HepG2 (cell line): Measurements from ENCODE around the gene MNT. TPM values are rescaled to one million over a fixed set of nuclear protein-coding genes. Genes with fewer than 3 reads are reported as not detected.

Experiments
- CCAR2 ChIP-seq: fragments of 200-400 bp; formaldehyde crosslinking; optimal IDR thresholded peaks from 2 replicates; pipeline ENCODE3; 2018; ENCODE audit warnings: low read depth, mild to moderate bottlenecking, low read length, moderate library complexity
- HMGA1 ChIP-seq: sonication (generic); formaldehyde crosslinking; conservative IDR thresholded peaks from 2 replicates; pipeline ENCODE4 v1.4.0; 2020; ENCODE audit warnings: missing genetic modification reagents
- HNRNPL ChIP-seq: fragments of 200-400 bp; formaldehyde crosslinking; IDR thresholded peaks from 2 replicates; pipeline ENCODE4 v1.6.1; 2017; ENCODE audit warnings: mild to moderate bottlenecking, low read depth, low read length
- NFYC ChIP-seq: IDR thresholded peaks from 2 replicates; pipeline ENCODE4 v1.6.1; 2016; ENCODE audit warnings: missing genetic modification reagents, missing compliant biosample characterization
- NKX3-1 ChIP-seq: sonication (generic); formaldehyde crosslinking; IDR thresholded peaks from 2 replicates; pipeline ENCODE4 v1.5.0; 2020; ENCODE audit warnings: missing genetic modification reagents
- TBP ChIP-seq: sonication (generic); formaldehyde crosslinking; IDR thresholded peaks from 2 replicates; pipeline ENCODE4 v1.5.0; 2020; ENCODE audit warnings: missing genetic modification reagents
- ZBTB8A ChIP-seq: sonication (generic); formaldehyde crosslinking; IDR thresholded peaks from 2 replicates; pipeline ENCODE4 v1.4.0; 2020; ENCODE audit warnings: mild to moderate bottlenecking, low read depth, missing genetic modification reagents, borderline replicate concordance
- ZNF337 ChIP-seq: sonication (generic); formaldehyde crosslinking; IDR thresholded peaks from 2 replicates; pipeline ENCODE4 v1.5.1; 2020; ENCODE audit warnings: missing genetic modification reagents, low read depth, mild to moderate bottlenecking, borderline replicate concordance
- ZNF83 ChIP-seq: sonication (generic); formaldehyde crosslinking; IDR thresholded peaks from 2 replicates; pipeline ENCODE4 v1.4.0; 2020; ENCODE audit warnings: missing genetic modification reagents, mild to moderate bottlenecking, borderline replicate concordance
- ZNF883 ChIP-seq: sonication (generic); formaldehyde crosslinking; IDR thresholded peaks from 2 replicates; pipeline ENCODE4 v1.5.1; 2020; ENCODE audit warnings: mild to moderate bottlenecking, missing genetic modification reagents; ENCODE audit errors: not compliant biosample characterization
- polyA plus RNA-seq, 8 experiments: library from polyadenylated mRNA; depleted of rRNA in 3 of 8; stranded (reverse) in 7 of 8; unstranded in 1 of 8; fragments of >200 nt; fragmentation: Illumina TruSeq in 4 of 8; extraction: Trizol in 4 of 8; gene quantifications; 2 replicates each; pipeline versions ENCODE4 v1.2.1 to v1.2.3, GENCODE V29; 2011 to 2016; ENCODE audit warnings: low read depth in 4 of 8, missing spikeins in 1 of 8, mixed read lengths in 1 of 8; ENCODE audit not compliant: insufficient read depth in 1 of 8
- total RNA-seq, 5 experiments: library from RNA; depleted of rRNA; stranded (reverse); fragments of >200 nt; fragmentation: Illumina TruSeq; extraction: Trizol; gene quantifications; 2 replicates each; pipeline ENCODE4 v1.2.3, GENCODE V29; 2016; ENCODE audit warnings: low read depth in 1 of 5
- TF ChIP-seq, protein P1 (sequence below): sonication (generic); formaldehyde crosslinking; IDR thresholded peaks from 2 replicates; pipeline ENCODE4 v1.4.0; 2020; ENCODE audit warnings: missing genetic modification reagents
- TF ChIP-seq, protein P2 (sequence below): sonication (generic); formaldehyde crosslinking; IDR thresholded peaks from 2 replicates; pipeline ENCODE4 v1.5.0; 2020; ENCODE audit warnings: missing genetic modification reagents
- TF ChIP-seq, protein P3 (sequence below): IDR thresholded peaks from 2 replicates; pipeline ENCODE4 v1.6.1; 2012; ENCODE audit warnings: low read depth, low read length, improper control_type of control experiment
- TF ChIP-seq, protein P4 (sequence below), 2 experiments: sonication (generic) in 1 of 2; formaldehyde crosslinking in 1 of 2; IDR thresholded peaks; 2 replicates each; pipeline versions ENCODE4 v1.4.0 to v1.6.1; 2018 to 2020; ENCODE audit warnings: missing genetic modification reagents in 2 of 2, borderline replicate concordance in 1 of 2, low read depth in 1 of 2, mild to moderate bottlenecking in 1 of 2, missing biosample characterization in 1 of 2
- TF ChIP-seq, protein P5 (sequence below): sonication (generic); formaldehyde crosslinking; IDR thresholded peaks from 2 replicates; pipeline ENCODE4 v1.4.0; 2020; ENCODE audit warnings: mild to moderate bottlenecking, missing genetic modification reagents

The MNT gene
- total and polyA plus RNA-seq, 2 of the 13 experiments (the other 11 are each of a cell fraction or from before 2014, with no cell fraction given), result 2.1 to 3.5 TPM

DNA sequence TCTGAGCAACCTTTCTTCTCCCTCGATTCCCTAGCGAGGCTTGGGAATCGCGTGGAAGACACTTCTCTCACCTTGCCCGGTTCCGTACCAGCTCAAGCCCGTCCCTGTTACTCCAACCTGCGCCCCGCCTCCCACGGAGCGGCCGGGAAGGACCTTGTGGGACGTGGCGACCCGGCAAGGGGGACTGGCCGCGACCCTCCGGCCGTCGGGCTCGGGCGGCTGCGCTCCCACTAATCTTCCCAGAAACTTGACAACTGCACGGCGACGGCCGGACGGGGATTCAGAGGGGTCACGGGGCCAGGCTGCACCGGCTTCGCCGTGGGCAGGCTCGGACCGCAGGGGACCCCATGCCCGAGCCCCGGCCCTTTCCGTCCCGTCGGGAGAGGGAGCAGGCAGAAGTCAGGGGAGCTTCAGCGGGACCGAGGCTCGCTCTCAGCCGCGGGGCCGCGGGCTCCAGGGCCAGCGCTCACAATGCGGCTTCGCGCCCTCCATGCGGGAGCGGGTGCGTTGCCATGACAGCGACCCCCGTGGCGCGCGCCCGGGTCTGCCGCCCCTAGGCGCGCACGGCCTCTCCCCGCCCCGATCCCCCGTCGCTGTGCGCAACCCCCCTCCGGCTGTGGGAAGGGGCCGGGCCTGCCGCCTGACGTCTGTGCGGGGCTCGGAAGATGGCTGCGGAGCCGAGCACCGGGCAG, 63.9 kb downstream of the MNT start, which contains the start of gene SGSM2 (continued):
- TF ChIP-seq, protein P1, sequence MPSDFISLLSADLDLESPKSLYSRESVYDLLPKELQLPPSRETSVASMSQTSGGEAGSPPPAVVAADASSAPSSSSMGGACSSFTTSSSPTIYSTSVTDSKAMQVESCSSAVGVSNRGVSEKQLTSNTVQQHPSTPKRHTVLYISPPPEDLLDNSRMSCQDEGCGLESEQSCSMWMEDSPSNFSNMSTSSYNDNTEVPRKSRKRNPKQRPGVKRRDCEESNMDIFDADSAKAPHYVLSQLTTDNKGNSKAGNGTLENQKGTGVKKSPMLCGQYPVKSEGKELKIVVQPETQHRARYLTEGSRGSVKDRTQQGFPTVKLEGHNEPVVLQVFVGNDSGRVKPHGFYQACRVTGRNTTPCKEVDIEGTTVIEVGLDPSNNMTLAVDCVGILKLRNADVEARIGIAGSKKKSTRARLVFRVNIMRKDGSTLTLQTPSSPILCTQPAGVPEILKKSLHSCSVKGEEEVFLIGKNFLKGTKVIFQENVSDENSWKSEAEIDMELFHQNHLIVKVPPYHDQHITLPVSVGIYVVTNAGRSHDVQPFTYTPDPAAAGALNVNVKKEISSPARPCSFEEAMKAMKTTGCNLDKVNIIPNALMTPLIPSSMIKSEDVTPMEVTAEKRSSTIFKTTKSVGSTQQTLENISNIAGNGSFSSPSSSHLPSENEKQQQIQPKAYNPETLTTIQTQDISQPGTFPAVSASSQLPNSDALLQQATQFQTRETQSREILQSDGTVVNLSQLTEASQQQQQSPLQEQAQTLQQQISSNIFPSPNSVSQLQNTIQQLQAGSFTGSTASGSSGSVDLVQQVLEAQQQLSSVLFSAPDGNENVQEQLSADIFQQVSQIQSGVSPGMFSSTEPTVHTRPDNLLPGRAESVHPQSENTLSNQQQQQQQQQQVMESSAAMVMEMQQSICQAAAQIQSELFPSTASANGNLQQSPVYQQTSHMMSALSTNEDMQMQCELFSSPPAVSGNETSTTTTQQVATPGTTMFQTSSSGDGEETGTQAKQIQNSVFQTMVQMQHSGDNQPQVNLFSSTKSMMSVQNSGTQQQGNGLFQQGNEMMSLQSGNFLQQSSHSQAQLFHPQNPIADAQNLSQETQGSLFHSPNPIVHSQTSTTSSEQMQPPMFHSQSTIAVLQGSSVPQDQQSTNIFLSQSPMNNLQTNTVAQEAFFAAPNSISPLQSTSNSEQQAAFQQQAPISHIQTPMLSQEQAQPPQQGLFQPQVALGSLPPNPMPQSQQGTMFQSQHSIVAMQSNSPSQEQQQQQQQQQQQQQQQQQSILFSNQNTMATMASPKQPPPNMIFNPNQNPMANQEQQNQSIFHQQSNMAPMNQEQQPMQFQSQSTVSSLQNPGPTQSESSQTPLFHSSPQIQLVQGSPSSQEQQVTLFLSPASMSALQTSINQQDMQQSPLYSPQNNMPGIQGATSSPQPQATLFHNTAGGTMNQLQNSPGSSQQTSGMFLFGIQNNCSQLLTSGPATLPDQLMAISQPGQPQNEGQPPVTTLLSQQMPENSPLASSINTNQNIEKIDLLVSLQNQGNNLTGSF (CRISPR knock-in tag), result no peak
- TF ChIP-seq CCAR2, result no peak
- no peak for TF ChIP-seq TBP (CRISPR knock-in tag)
- no peak for TF ChIP-seq ZNF883 (CRISPR knock-in tag)
- no peak for TF ChIP-seq HMGA1 (CRISPR knock-in tag)
- TF ChIP-seq ZBTB8A (CRISPR knock-in tag), result no peak
- no peak for TF ChIP-seq ZNF337 (CRISPR knock-in tag)
- TF ChIP-seq, protein P2, sequence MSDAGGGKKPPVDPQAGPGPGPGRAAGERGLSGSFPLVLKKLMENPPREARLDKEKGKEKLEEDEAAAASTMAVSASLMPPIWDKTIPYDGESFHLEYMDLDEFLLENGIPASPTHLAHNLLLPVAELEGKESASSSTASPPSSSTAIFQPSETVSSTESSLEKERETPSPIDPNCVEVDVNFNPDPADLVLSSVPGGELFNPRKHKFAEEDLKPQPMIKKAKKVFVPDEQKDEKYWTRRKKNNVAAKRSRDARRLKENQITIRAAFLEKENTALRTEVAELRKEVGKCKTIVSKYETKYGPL (CRISPR knock-in tag), result no peak
- TF ChIP-seq, protein P3, sequence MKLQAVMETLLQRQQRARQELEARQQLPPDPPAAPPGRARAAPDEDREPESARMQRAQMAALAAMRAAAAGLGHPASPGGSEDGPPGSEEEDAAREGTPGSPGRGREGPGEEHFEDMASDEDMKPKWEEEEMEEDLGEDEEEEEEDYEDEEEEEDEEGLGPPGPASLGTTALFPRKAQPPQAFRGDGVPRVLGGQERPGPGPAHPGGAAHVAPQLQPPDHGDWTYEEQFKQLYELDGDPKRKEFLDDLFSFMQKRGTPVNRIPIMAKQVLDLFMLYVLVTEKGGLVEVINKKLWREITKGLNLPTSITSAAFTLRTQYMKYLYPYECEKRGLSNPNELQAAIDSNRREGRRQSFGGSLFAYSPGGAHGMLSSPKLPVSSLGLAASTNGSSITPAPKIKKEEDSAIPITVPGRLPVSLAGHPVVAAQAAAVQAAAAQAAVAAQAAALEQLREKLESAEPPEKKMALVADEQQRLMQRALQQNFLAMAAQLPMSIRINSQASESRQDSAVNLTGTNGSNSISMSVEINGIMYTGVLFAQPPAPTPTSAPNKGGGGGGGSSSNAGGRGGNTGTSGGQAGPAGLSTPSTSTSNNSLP, result no peak
- no peak for TF ChIP-seq NFYC (CRISPR knock-in tag)
- no peak for TF ChIP-seq ZNF83 (CRISPR knock-in tag)
- TF ChIP-seq, protein P4, sequence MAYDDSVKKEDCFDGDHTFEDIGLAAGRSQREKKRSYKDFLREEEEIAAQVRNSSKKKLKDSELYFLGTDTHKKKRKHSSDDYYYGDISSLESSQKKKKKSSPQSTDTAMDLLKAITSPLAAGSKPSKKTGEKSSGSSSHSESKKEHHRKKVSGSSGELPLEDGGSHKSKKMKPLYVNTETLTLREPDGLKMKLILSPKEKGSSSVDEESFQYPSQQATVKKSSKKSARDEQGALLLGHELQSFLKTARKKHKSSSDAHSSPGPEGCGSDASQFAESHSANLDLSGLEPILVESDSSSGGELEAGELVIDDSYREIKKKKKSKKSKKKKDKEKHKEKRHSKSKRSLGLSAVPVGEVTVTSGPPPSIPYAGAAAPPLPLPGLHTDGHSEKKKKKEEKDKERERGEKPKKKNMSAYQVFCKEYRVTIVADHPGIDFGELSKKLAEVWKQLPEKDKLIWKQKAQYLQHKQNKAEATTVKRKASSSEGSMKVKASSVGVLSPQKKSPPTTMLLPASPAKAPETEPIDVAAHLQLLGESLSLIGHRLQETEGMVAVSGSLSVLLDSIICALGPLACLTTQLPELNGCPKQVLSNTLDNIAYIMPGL (CRISPR knock-in tag; IDR thresholded peaks at IDR 0.05; ENCODE audit: borderline replicate concordance in 1 of 2, low read depth in 1 of 2), result no peak; a peak in 1 of 4 replicates
- TF ChIP-seq HNRNPL, result no peak
- TF ChIP-seq, protein P5, sequence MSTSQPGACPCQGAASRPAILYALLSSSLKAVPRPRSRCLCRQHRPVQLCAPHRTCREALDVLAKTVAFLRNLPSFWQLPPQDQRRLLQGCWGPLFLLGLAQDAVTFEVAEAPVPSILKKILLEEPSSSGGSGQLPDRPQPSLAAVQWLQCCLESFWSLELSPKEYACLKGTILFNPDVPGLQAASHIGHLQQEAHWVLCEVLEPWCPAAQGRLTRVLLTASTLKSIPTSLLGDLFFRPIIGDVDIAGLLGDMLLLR (CRISPR knock-in tag), result 0 out of 2 replicates have a peak, but pooled peaks have one; percentile 25
- TF ChIP-seq NKX3-1, result no peak
